OCI-LY7 (cell line): Measurements from ENCODE around the gene SMYD3.

Source experiments
- CTCF ChIP-seq: fragments of 200-600 bp; sonication (generic); conservative IDR thresholded peaks from 2 replicates; pipeline ENCODE4 v1.5.1; 2014; ENCODE audit warnings: mild to moderate bottlenecking, antibody characterized with exemption, low read length, moderate library complexity, mixed read lengths
- EZH2phosphoT487 ChIP-seq: fragments of 200-600 bp; sonication (generic); IDR thresholded peaks from 2 replicates; pipeline ENCODE4 v1.6.1; 2018; ENCODE audit warnings: low read depth, borderline replicate concordance, mild to moderate bottlenecking, mixed run types, antibody characterized with exemption, low read length, moderate library complexity, mixed read lengths

- TF ChIP-seq CTCF = 0 out of 2 replicates have a peak, but pooled peaks have one; percentile 24
- TF ChIP-seq EZH2phosphoT487 = no peak
Observed at GRCh38 chr1:245779797-245780755, 727.0 kb downstream of the SMYD3 start.
